CD4-positive, alpha-beta T cell treated with Interferon alpha-2 for 1 hour (primary cell): ENCODE data around the gene HMOX1.

Source experiments
- DNase-seq, 2 donors: peaks; one replicate each; pipeline ENCODE4 v3.0.0-alpha.2; 2020 to 2022

HMOX1 gene

DNA sequence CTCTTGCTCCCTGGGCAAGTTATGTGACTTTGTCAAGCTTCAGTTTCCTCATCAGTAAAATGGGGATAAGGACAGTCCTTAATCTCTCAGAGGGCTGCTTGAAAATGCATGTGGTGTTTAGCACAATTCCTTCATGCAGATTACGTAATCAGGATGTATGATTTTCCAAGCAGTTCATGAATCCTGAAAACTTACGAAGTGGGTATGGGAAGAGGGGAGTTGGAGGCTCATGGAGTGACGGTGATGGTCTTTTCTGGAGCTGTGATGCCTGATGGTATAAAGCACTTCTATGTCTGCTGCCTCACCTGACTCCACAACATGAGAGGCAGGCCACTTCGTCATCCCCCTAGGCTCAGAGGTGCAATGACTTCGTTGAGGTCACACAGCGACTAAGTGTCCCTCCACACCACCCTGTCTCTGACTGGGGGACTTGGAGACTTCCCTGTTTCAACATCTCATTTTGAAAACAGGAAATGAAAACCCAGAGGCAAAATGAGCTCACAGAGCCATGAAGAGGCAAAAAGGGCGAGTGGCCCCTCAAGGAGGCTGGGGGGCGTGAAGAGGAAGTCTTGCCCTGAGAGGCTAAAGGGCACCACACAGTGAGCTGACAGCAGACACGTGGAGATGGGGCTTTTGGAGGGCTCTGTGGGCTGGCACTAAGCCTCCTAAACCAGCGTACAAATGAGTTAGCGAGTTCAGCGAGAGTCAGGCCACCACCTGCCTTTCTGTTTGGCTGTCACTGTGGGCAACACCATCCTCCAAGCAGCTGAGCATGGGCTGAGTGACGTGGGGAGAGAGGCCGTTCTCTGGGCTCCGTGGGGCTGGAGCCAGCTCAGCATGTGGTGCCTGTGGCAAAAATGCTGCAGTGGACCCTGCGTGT is 29.1 kb downstream of the HMOX1 start:
- DNase-seq = peak; percentile 39 to 82

DNA sequence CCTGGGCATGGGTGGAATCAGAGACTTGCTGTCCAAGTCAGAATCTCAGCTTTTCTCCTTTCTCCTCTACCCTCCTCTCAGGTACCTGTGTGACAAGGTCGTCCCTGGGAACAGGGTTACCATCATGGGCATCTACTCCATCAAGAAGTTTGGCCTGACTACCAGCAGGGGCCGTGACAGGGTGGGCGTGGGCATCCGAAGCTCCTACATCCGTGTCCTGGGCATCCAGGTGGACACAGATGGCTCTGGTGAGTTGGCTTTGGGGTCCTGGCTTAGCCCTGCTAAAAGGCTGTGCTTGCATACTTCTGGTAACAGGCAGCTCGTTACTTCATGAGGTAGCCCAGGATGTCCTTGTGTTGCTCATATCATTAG is 29.8 kb downstream of the HMOX1 start:
- no peak for DNase-seq

DNA sequence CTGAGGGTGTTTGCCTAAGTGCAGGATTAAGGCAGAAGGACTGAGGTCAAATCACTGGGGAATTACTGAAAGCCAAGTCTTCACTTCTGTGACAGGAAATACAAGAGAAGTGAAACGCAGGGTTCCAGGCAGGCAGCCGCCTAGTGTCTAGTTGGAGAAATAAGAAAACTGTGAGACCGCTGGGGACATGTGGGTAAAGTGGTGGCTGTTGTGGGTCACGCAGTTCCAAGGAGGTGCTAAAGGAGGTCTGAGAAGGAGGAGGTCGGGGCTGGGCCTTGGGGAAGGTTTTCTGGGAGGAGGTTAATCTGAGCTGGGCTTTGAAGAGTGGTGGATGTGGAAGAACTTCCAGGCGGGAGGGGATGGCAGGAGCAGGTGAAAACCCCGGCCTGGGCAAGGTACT is 30.2 kb downstream of the HMOX1 start:
- DNase-seq = peak; percentile 18 to 59

DNA sequence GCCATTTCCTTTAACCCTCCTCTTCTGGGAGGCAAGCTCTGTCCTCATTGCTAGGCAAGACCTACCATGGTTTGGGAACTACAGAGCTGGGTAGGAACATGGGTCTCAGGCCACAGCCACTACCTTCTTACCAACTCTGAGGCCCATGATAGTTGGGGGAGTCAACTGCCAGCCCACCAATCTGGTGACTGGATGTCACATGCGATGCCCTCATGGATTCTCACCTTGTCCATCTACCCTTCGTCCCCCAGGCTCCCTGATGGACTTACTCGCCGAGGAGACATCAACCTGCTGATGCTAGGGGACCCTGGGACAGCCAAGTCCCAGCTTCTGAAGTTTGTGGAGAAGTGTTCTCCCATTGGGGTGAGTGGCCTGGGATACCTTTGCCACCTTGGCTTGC is 32.7 kb downstream of the HMOX1 start:
- no peak for DNase-seq

DNA sequence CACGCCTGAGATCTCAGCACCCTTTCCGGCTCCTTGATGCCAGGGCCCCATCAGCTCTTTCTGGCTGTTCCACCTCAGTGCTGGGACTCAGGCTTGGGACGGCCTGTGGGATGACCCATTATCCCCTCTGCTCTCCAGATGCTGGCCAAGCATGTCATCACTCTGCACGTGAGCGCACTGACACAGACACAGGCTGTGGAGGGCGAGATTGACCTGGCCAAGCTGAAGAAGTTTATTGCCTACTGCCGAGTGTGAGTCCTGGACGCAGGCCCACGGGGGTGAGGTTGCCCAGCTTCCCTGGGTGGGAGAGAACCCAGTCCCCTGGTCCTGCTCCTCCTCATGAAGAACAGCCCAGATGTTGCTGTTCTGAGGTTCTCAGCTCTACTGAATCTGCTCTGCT is 36.7 kb downstream of the HMOX1 start:
- no peak for DNase-seq

DNA sequence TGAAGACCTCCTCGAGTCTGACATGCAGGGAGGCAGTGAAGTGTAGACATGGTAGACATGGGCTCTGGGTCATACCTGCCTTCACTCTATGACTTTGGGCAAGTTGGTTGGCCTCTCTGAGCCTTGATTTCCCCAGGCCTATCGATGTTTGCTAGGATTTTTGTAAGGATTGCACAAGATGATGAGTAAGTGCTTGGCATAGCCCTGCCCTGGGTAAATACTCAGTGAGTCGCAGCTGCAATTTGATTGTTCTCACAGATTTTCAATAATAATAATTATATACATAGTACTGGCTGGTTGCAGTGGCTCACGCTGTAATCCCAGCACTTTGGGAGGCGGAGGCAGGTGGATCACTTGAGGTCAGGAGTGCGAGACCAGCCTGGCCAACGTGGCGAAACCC is 37.2 kb downstream of the HMOX1 start:
- no peak for DNase-seq

DNA sequence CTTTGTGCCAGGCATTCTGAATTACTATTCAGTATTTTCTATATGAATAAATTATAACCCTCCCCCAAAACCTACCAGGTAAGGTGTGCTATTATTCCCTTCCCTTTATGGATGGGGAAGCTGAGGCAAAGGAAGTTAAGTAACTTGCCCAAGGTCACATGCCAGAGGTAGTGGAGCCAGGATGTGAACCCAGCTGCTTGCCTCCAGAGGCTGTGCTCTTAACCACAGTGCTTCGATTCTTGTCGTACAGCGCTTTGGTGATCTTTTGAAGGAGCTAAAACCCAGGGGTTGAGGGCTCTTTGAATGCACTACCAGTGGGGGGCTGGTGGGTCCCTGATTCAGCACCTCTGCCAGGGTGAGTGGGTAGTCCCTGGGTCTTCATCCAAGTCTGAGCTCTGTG is 37.8 kb downstream of the HMOX1 start:
- DNase-seq = no peak

DNA sequence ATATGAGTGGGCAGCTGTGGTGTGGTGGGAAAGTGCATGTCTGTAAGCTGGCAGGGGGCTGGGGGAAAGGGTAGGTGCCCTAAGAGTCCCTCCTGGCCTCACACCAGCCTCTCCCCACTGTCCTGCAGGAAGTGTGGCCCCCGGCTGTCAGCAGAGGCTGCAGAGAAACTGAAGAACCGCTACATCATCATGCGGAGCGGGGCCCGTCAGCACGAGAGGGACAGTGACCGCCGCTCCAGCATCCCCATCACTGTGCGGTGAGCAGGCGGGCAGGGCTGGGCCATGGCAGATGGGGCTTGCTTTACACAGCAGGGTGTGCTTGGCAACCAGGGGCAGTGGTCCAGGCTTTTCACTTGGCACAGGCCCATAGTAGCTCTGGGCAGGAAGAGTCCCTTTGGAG is 38.9 kb downstream of the HMOX1 start:
- DNase-seq = no peak

DNA sequence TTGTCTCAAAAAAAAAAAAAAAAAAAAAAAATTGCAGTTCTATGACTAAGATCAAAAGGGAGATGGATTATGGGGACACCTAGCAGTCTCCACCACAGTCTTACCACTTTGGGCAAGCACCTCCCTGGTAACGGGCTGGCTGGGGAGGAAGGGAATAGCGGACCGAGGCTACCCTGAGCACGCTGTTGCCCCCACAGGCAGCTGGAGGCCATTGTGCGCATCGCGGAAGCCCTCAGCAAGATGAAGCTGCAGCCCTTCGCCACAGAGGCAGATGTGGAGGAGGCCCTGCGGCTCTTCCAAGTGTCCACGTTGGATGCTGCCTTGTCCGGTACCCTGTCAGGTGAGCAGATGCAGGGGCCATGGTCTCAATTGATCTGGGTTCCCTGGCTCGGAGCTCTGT is 40.2 kb downstream of the HMOX1 start:
- DNase-seq = no peak

DNA sequence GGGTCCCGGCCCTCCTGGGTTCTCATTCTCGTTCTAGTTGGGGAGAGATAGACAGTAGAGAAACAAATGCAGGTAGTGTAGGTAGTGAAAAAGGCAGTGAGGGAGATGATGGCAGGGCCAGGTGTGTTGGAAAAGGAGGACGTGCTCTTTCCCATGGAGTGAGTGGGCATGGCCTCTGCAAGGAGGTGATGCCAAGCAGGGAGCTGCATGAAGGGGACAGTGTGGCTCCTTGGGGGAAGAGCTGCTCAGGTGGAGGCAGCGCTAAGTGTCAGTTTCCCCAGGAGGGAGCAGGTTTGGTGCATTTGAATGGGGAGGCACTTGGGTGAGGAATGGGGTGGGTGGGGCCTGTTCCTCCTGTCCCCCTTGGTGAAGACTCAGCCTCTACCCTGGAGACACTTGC is 41.2 kb downstream of the HMOX1 start:
- no peak for DNase-seq

DNA sequence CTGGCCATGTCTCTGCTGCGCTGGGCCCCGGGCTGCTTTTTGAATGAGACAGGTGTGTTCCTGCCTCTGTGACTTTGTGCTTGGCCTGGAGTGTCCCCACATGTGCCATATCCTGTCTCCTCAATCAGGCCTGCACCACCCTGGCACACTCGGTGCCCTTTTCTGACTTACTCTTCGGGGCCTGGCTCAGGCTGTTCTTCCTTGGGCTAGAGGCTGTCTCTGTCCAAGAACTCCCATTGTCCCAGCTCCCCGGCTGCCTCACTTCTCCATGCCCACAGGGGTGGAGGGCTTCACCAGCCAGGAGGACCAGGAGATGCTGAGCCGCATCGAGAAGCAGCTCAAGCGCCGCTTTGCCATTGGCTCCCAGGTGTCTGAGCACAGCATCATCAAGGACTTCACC is 42.0 kb downstream of the HMOX1 start:
- DNase-seq = no peak

DNA sequence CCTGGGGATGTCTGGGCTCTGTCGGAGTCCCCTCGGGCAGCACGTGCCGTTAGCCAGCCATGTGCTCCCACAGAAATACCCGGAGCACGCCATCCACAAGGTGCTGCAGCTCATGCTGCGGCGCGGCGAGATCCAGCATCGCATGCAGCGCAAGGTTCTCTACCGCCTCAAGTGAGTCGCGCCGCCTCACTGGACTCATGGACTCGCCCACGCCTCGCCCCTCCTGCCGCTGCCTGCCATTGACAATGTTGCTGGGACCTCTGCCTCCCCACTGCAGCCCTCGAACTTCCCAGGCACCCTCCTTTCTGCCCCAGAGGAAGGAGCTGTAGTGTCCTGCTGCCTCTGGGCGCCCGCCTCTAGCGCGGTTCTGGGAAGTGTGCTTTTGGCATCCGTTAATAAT is 43.2 kb downstream of the HMOX1 start:
- DNase-seq = no peak

DNA sequence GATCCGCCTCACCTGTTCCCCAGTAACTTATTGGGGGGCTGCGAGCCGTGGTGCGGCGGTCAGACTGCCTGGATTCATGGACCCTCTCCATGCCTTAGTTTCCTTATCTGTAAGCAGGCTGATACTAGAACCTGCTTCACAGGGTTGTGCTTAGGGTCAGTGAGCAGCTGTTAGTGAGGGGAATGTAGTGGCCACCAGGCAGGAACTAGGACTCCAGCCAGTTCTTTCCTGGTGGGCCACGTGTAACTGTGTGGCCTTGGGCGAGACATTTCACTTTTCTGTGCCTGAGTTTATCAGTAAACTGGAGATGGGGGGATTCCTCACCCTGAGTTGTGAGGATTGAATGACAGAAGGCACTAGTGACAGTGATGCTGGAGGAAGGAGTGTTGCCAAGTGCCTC is 43.9 kb downstream of the HMOX1 start:
- DNase-seq = no peak

DNA sequence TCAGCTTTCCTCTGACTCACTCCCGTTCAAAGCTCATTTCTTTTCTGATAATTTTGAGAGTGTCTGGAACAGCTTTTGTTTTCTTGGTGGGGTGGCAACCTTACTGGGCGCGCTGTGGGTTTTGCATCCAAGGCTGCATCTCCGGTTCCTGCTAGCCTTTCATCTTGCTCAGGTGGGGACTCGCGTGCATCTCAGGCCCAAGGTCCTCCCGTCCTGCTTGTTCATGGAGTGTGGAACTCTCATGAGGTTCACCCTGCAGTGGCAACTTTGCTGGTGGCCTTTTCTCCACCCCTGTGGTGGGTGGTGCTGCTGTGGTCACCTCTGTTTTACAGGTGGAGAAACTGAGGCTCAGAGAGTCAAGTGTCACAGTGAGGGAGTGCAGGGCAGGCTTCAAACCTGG is 44.6 kb downstream of the HMOX1 start:
- DNase-seq = no peak

DNA sequence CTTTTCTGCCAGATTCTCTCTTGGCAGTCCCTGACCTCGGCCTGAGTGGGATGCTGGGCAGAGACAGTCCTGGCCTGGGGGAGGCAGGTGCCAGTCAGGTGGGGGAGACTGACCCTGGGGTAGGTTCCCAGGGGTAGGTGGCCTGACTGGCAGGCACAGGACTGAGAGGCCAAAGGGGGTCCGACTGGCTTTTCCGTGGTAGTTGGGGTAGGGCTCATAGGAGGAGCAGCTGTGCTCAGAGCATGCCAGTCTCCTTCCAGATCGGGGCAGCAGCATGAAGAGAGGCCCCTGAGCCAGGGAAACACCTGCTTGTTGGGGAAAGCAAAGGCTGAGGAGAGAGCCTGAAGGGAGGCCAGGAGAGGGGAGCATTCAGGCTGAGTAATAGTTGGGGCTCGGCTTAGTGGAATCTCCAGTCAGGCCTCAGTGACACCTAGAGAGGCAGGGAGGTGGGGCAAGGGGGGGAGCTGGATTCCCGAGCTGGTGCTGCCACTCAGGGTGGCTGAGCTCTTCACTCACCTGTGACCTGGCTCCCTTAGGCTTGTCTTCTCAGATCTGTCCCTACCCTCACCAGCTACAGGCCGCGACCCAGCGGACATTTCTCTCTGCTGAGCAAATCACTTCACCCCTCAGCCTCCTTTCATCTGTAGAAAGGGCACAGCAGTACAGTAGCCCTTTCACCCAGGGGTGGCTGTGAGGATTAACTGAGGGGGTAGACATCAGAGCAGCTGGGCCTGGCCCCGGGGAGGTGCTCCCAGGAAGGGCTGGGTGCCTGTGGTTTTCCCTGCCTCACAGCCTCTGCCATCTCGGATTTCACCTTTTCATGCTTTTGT is 45.3 kb downstream of the HMOX1 start:
- DNase-seq = no peak

DNA sequence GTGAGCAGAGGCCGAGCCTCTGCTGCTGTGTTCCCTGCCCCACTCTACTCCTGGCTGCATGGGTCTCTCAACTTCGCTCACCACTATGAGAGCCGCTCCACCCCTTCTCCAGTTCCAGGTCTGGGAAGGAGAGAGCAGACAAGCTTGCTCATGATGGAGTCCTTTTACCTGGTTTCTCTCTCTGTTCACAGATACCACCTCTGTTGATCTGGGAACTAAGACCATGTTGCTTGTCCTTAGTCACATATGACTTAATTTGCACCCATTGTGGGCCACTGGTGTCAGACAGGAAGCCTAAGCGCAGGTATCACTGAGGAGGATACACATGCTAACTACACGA is 45.9 kb downstream of the HMOX1 start:
- DNase-seq = no peak

DNA sequence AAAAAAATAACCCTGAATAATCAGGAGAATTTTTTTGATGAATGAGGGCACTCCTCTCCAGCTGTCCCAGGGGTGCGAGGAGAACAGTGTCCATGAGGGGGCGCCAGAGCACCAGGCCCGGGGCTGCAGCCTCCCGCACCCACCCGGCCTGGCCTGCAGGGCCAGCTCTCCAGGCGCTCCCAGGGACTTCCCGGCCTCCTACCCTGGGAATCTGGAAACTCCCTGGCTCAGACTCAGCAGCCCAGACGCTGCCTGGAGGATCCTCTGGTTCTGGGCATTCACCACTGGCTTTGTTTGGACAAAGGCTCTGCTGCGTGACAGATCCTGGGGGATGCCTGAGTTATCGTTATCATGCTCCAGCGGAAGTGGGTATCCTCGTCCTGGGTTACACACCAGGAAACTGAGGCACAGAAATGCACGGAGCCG is 50.0 kb downstream of the HMOX1 start:
- DNase-seq = peak; percentile 54 to 67

DNA sequence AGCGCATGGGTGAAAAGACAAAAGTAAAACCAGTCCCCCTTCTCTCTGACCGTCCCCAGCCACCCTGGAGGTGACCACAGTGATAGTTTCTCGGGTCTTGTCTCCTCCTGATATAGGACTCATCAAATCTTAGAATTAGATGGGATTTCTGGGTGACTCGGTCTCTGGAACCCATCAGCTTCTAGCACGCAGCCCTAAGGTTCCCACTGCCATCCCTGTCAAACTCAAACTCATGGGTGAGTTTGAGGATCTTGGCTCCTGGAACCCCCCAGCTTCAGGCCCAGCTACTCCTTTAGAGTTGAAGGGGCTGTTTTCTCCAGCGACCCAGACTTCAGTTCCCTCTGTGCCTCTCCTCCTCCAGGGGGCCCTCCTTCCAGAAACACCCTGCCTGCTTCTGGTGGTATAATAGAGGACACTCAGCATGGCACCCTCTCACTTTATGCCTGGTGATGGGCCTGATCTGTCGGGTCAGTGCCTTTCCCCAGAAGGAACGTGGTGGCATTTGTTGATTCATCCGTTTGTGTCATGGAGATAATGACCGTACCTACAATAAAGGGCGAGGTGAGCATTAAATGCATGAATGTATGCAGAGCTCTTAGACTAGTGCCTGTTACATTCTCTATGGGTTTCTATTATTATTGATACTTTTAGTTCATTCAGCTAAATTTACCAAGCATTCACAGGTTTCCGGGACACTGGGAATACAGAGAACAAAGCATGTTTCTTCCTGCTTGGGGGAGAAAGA is 50.8 kb downstream of the HMOX1 start:
- no peak for DNase-seq

DNA sequence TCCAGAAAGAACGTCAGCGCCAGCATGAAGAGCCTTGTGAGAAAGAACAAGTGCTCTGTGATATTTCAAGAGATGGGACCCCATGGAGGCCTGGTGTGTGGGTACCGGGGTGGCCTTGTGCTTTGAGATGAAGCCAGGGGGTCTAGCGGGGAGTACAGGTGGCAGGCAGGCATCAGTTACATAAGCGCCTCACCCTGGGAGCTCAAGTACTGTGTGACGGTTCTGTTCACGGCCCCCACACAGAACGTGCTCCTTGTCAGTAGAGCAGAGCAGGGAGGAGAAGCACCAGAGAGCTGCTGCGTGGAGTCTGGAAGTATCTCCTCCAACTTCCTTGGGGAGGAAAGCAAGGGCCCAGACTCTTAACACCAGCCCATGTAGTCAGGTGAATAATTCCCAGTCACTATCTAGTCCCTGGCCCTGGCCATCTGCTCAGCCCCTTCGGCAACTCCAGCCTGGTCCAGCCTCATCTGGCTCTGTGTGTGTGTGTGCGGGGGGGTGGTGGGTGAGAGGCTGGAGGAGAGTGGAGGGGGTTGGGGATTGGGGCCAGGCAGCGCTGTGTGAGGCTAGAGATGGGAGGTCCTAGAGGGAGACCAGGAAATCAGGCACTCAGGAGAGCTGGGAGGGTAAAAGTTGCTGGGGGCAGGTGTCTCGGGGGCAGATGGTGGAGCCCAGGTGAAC is 51.5 kb downstream of the HMOX1 start:
- DNase-seq = no peak

DNA sequence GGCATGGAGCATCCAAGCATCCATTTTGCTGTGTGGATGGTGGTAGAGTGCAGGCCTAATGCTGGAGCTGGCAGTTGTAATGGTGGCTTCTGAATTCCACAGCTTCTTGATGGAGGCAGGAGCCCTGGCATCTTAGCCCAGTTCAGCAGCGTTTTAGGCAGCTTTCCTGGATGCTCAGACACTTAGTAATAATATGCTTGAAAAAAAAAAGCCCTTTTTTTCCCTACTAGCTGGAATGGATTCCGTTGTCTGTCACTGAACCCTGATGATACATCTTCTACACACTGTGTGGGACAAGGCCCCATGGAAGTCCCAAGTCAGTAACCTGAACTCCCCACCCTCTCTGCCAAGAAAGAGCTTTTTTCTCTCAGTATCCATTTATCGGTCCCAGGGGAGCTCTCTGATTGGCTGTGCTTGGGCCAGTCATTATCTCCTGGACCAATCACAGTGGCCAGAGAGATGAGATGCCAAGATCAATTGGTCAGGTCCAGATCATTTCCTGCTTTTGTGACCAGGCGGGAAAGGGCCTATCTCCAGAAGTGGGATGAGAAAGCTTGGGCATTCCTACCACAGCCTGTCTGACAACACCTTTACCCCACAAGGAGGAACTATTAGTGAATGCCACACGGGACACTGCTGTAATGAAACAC is 53.3 kb downstream of the HMOX1 start:
- DNase-seq = no peak

DNA sequence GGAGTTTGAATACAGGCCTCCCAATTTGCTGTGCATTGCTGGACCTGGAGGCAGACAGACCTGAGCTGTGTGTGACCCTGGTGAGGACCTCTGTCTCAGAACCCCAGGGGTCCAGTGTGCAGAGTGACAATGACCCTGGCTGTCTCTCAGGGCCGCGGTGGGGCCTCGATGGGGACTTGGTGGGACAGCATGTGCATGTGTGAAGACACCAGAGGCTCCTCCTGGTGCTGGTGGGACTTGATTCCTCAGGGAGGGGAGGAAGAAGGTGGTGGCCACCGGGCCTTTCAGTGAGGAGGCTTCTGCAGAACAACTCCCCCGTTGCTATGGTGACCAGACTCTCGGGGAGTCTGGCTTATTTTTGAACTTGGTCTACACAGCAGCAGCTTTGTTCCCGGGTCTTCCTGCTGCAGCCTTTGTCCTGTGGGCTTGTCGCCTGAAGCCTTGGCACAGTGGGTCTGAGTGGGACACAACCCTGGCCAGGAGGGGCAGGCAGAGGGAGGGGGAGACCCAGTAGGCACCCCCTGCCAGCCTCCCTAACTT is 54.4 kb downstream of the HMOX1 start:
- no peak for DNase-seq

DNA sequence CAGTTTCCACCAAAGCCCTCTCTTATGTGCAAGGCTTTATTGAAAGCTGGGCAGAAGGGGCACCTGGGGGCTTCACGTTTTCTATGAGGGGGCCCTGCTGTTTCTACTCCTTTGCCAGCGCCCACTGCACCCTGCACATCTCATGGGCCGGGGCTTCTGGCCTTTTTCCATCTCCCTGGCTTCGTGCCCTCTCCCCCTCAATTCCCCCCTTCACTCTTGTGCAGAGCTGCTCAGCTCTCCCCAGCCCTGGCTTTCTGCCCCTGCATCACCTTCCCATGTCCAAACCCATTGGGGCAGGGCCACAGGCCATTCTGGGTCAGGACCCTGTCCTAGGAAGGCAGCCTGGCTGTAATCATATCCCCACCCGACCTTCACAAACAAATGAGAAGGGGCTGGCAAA is 55.5 kb downstream of the HMOX1 start:
- DNase-seq = no peak
